ENCODE results near the gene GPX3. TPM values are rescaled to one million over a fixed set of nuclear protein-coding genes. Genes with fewer than 3 reads are reported as not detected.

The GPX3 gene
- total and polyA plus RNA-seq, 12 donors = 208 to 1,234 (median 702) TPM

DNA sequence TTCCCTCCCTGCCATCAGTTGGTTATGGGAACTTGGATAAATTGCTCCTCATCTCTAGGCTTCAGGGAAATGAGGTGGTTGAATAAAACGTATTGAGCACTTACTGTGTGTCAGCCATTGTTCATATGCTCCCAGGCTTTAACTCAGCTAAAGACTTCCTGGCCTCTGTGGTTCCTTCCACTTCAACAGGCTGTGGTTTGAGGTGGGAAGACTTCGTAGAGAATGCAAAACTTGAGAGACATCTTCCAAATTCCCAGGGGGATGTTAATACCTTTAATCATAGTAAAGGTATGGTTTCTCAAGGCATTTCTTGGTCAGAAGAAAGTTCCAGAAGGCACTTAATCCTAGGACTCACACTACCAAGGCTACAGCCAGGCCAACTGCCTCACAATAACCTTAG, 1.5 kb upstream of the GPX3 start:
- 74 to 84% methylated on average over 2 of the region's 2 CpGs for WGBS, 2 donors
- DNase-seq = no peak
- no peak overlapping the region for H3K4me3 ChIP-seq
- intact Hi-C loops (cut with DNase I) = no loop called here
- peaks cover 14 to 72% (median 41%) of the 10 kb centered on the region in 9 donors for H3K4me1 ChIP-seq
- H3K36me3 ChIP-seq = peaks cover 0 to 1% (median 0%) of the 10 kb centered on the region in 9 donors
- no peaks in the 10 kb centered on the region for H3K9me3 ChIP-seq
- H3K27me3 ChIP-seq = no peaks in the 10 kb centered on the region
- no peak overlapping the region for H3K27ac ChIP-seq
- no peak for ATAC-seq
- TF ChIP-seq, protein P1, sequence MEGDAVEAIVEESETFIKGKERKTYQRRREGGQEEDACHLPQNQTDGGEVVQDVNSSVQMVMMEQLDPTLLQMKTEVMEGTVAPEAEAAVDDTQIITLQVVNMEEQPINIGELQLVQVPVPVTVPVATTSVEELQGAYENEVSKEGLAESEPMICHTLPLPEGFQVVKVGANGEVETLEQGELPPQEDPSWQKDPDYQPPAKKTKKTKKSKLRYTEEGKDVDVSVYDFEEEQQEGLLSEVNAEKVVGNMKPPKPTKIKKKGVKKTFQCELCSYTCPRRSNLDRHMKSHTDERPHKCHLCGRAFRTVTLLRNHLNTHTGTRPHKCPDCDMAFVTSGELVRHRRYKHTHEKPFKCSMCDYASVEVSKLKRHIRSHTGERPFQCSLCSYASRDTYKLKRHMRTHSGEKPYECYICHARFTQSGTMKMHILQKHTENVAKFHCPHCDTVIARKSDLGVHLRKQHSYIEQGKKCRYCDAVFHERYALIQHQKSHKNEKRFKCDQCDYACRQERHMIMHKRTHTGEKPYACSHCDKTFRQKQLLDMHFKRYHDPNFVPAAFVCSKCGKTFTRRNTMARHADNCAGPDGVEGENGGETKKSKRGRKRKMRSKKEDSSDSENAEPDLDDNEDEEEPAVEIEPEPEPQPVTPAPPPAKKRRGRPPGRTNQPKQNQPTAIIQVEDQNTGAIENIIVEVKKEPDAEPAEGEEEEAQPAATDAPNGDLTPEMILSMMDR (IDR thresholded peaks at IDR 0.05) = no peak

DNA sequence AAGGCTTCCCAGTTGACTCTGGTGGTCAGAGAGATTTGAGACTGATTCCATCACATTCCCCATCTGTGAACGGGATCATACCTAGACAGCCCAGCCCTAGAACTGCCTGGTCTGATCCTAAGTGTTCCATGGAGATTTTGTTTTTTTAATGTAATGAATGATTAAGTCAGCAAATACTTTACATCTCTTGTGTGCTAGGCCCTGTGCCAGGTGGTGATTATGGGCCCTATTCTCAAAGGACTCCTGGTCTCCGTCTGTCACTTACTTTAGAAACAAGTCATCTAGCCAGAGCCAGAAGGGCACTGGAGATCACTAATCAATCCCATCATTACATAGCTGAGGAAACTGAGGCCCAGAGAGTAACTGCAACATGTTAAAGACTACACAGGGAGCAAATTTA, 1.1 kb upstream of the GPX3 start:
- peaks cover 19 to 77% (median 46%) of the 10 kb centered on the region in 9 donors for H3K4me1 ChIP-seq
- peaks cover 0 to 3% (median 0%) of the 10 kb centered on the region in 9 donors for H3K36me3 ChIP-seq
- no peaks in the 10 kb centered on the region for H3K27me3 ChIP-seq
- WGBS, 2 donors = 63 to 73% methylated on average over 2 of the region's 2 CpGs
- peak overlapping the region in 4 of 10 donors; percentile 88 to 96 (median 92) for H3K27ac ChIP-seq
- ATAC-seq (no peak), DNase-seq (no peak)
- H3K4me3 ChIP-seq = no peak overlapping the region
- intact Hi-C loops (cut with DNase I) = no loop called here
- TF ChIP-seq, protein P1 (IDR thresholded peaks at IDR 0.05) = no peak
- no peaks in the 10 kb centered on the region for H3K9me3 ChIP-seq

DNA sequence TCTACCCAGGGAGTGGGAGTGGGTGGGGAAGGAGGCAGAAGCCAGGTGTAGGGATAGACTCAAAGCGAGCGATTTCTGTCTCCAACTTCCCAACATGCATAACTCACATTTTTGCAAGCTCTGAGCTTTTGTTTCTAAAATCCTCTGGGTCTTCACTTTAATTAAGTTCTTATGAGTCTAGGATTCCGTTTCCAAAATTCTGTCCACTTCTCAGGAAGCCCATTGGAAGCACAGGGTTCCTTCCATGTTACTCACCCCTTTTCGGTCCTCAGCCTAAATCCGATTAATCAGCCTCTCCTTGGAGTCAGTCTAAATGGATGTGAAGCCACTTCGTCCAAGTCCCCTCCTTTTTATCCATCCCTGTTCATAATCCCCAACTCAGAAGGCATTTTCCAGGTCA, 1.4 kb downstream of the GPX3 start:
- TF ChIP-seq, protein P1 (IDR thresholded peaks at IDR 0.05) = no peak
- ATAC-seq (no peak), DNase-seq (no peak)
- Histone ChIP-seq H3K36me3 (peaks cover 0 to 23% (median 0%) of the 10 kb centered on the region in 9 donors), H3K9me3 (no peaks in the 10 kb centered on the region), H3K4me1 (peaks cover 33 to 90% (median 69%) of the 10 kb centered on the region in 9 donors), H3K27ac (peak overlapping the region; percentile 86 to 96 (median 92)), H3K4me3 (peak overlapping the region in 9 of 10 donors; percentile 66 to 87 (median 80)), H3K27me3 (no peaks in the 10 kb centered on the region)
- intact Hi-C loops (cut with DNase I) = loop anchor here in 1 of 10 donors (2.0 kb wide), 1 partner anchor 17 kb away; no protein-coding TSS in a partner anchor
- 70 to 74% methylated on average over 6 of the region's 6 CpGs for WGBS, 2 donors

DNA sequence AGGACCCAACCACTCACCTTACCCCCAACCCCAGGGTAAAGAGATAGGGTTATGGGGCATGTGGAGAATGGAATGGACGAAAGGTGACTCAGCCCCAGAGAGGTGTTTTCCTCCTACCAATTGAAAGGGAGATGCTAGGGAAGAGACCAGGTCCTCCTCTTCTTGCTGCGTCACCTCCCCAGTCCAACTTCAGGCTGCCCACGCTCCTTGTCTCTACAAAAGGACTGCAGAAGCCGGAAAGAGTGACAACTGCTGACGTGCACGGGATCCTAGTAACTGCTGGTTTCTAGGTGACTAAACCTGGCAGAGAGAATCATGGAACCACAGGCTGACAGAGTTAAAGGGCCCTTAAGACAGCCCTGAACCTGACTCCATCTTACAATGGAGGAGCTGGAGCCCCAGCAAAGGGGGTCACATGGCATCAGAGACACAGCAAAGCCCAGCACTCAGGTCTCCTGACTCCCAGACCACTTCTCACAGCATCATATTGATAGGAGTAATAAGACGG, 2.2 kb downstream of the GPX3 start:
- ATAC-seq (peak in 6 of 8 donors; percentile 7 to 61 (median 37)), DNase-seq (peak in 1 of 2 donors; percentile 54)
- TF ChIP-seq, protein P1 (IDR thresholded peaks at IDR 0.05) = no peak
- peak overlapping the region; percentile 76 to 96 (median 92) for H3K27ac ChIP-seq
- H3K4me1 ChIP-seq = peaks cover 38 to 90% (median 77%) of the 10 kb centered on the region in 9 donors
- no peaks in the 10 kb centered on the region for H3K9me3 ChIP-seq
- intact Hi-C loops (cut with DNase I) = loop anchor here in 1 of 10 donors (2.0 kb wide), 1 partner anchor 18 kb away; no protein-coding TSS in a partner anchor
- peak overlapping the region in 9 of 10 donors; percentile 66 to 87 (median 80) for H3K4me3 ChIP-seq
- H3K27me3 ChIP-seq = no peaks in the 10 kb centered on the region
- WGBS, 2 donors = 49 to 56% methylated on average over 7 of the region's 7 CpGs
- H3K36me3 ChIP-seq = peaks cover 0 to 31% (median 4%) of the 10 kb centered on the region in 9 donors

Data from heart right ventricle (tissue), 16 donors.